GM19438 (cell line): ENCODE measurements around the gene CCDC88A.
"Not testable (repeated sequence)": the region's sequence is repeated elsewhere in the genome, so short reads cannot be mapped to it uniquely, and the experiment has no call there.

ENCODE experiments used
- ATAC-seq: cut with Tn5 transposase; IDR thresholded peaks from one replicate; pipeline ENCODE4 v1.9.1; 2021; ENCODE audit warnings: low read depth; ENCODE audit not compliant: unreplicated experiment

Gene CCDC88A

GRCh38 chr2:55327470-55328230 is 92.0 kb downstream of the CCDC88A start:
- ATAC-seq: no peak

GRCh38 chr2:55314985-55315384 is 104.7 kb downstream of the CCDC88A start:
- ATAC-seq: no peak

- ATAC-seq: peak; percentile 71
Measured at GRCh38 chr2:55311444-55311870, 108.2 kb downstream of the CCDC88A start.

- no peak for ATAC-seq
Measured at GRCh38 chr2:55309446-55309845, 110.2 kb downstream of the CCDC88A start.

GRCh38 chr2:55302241-55302640 is 117.4 kb downstream of the CCDC88A start:
- ATAC-seq: no peak

- ATAC-seq: no peak
Measured at GRCh38 chr2:55301277-55301676, 118.4 kb downstream of the CCDC88A start.

- no peak for ATAC-seq
Measured at GRCh38 chr2:55296393-55296792, 123.3 kb downstream of the CCDC88A start.

- ATAC-seq: no peak
Measured at GRCh38 chr2:55283083-55283482, 136.6 kb downstream of the CCDC88A start.

GRCh38 chr2:55282110-55282917 is 137.3 kb downstream of the CCDC88A start:
- ATAC-seq: peak; percentile 99

GRCh38 chr2:55280851-55281546 is 138.7 kb downstream of the CCDC88A start:
- not testable (repeated sequence) for ATAC-seq

- not testable (repeated sequence) for ATAC-seq
Measured at GRCh38 chr2:55279859-55280424, 139.7 kb downstream of the CCDC88A start.

- not testable (repeated sequence) for ATAC-seq
Measured at GRCh38 chr2:55279214-55279835, 140.3 kb downstream of the CCDC88A start.

- no peak for ATAC-seq
Measured at GRCh38 chr2:55277310-55277709, 142.3 kb downstream of the CCDC88A start.

GRCh38 chr2:55274346-55274745 is 145.3 kb downstream of the CCDC88A start:
- not testable (repeated sequence) for ATAC-seq

- ATAC-seq: no peak
Measured at GRCh38 chr2:55269645-55269990, 150.0 kb downstream of the CCDC88A start.

- peak; percentile 97 for ATAC-seq
Measured at GRCh38 chr2:55268907-55269644, 150.6 kb downstream of the CCDC88A start, which contains the start of gene MTIF2. MTIF2 (minus strand) TSS chr2:55269231; CDS start chr2:55263858, 5,373 bp downstream.

- no peak for ATAC-seq
Measured at GRCh38 chr2:55268288-55268906, 151.3 kb downstream of the CCDC88A start.

- ATAC-seq: not testable (repeated sequence)
Measured at GRCh38 chr2:55259586-55259985, 160.1 kb downstream of the CCDC88A start.

GRCh38 chr2:55252832-55253231 is 166.8 kb downstream of the CCDC88A start:
- ATAC-seq: no peak
